MM.1S (cell line): Measurements from ENCODE around the gene APLN.

Experiments
- DNase-seq: peaks from one replicate; pipeline ENCODE4 v3.0.0-alpha.2; 2015
- H2AFZ ChIP-seq: fragments of 300-600 bp; sonication (generic); 2 replicates; pipeline ENCODE4 v1.6.0; 2016; ENCODE audit warnings: antibody characterized with exemption, low read length
- H3F3A ChIP-seq: fragments of 300-600 bp; sonication (generic); 2 replicates; pipeline ENCODE4 v1.6.1; 2016; ENCODE audit warnings: mild to moderate bottlenecking, antibody characterized with exemption, low read length, moderate library complexity, mixed read lengths; ENCODE audit not compliant: insufficient read depth
- H3K27ac ChIP-seq: fragments of 300-600 bp; sonication (generic); 2 replicates; pipeline ENCODE4 v1.5.1; 2016; ENCODE audit warnings: mild to moderate bottlenecking, low read length
- H3K27me3 ChIP-seq: fragments of 300-600 bp; sonication (generic); replicated peaks from 2 replicates; pipeline ENCODE4 v1.6.0; 2016; ENCODE audit warnings: low read length; ENCODE audit not compliant: insufficient read depth
- H3K36me3 ChIP-seq: fragments of 300-600 bp; sonication (generic); replicated peaks from 2 replicates; pipeline ENCODE4 v1.6.1; 2016; ENCODE audit warnings: mild to moderate bottlenecking, low read length, mixed read lengths; ENCODE audit not compliant: insufficient read depth
- H3K4me1 ChIP-seq: fragments of 300-600 bp; sonication (generic); 2 replicates; pipeline ENCODE4 v1.6.1; 2016; ENCODE audit warnings: low read length, mixed read lengths
- H3K4me2 ChIP-seq: fragments of 300-600 bp; sonication (generic); 2 replicates; pipeline ENCODE4 v1.6.0; 2016; ENCODE audit warnings: low read depth, low read length
- H3K4me3 ChIP-seq: fragments of 300-600 bp; sonication (generic); 2 replicates; pipeline ENCODE4 v1.5.1; 2016; ENCODE audit warnings: low read length, mixed read lengths
- H3K79me2 ChIP-seq: fragments of 300-600 bp; sonication (generic); 2 replicates; pipeline ENCODE4 v1.6.1; 2016; ENCODE audit warnings: mixed run types, low read length, mixed read lengths
- H3K9ac ChIP-seq: fragments of 300-600 bp; sonication (generic); 2 replicates; pipeline ENCODE4 v1.6.1; 2016; ENCODE audit warnings: low read length, mixed read lengths
- H3K9me2 ChIP-seq: fragments of 300-600 bp; sonication (generic); replicated peaks from 2 replicates; pipeline ENCODE4 v1.6.1; 2016; ENCODE audit warnings: mild to moderate bottlenecking, low read length, mixed read lengths; ENCODE audit not compliant: insufficient read depth
- H3K9me3 ChIP-seq: fragments of 300-600 bp; sonication (generic); replicated peaks from 2 replicates; pipeline ENCODE4 v1.6.1; 2016; ENCODE audit warnings: mild to moderate bottlenecking, low read length, mixed read lengths; ENCODE audit not compliant: insufficient read depth
- H4K20me1 ChIP-seq: fragments of 300-600 bp; sonication (generic); 2 replicates; pipeline ENCODE4 v1.6.1; 2016; ENCODE audit warnings: mild to moderate bottlenecking, low read length, moderate library complexity, mixed read lengths; ENCODE audit not compliant: insufficient read depth
- CTCF ChIP-seq: fragments of 300-600 bp; sonication (generic); IDR thresholded peaks from 2 replicates; pipeline ENCODE4 v1.5.1; 2016; ENCODE audit warnings: antibody characterized with exemption, low read length, mixed read lengths
- EZH2 ChIP-seq: fragments of 300-600 bp; sonication (generic); optimal IDR thresholded peaks from 2 replicates; pipeline ENCODE3; 2017; ENCODE audit warnings: low read depth, mild to moderate bottlenecking, antibody characterized with exemption, low read length, mixed read lengths
- EZH2phosphoT487 ChIP-seq: fragments of 300-600 bp; sonication (generic); IDR thresholded peaks from 2 replicates; pipeline ENCODE4 v1.6.1; 2018; ENCODE audit warnings: antibody characterized with exemption, low read length

APLN gene

GRCh38 chrX:129599499-129599898 lies 55.3 kb downstream of the APLN start:
- H3K9me2 ChIP-seq, result no peaks in the 10 kb centered on the region
- H2AFZ ChIP-seq, result no peak overlapping the region
- no peaks in the 10 kb centered on the region for H3K79me2 ChIP-seq
- no peak overlapping the region for H3K9ac ChIP-seq
- no peak overlapping the region for H3K4me2 ChIP-seq
- no peak for TF ChIP-seq EZH2
- TF ChIP-seq CTCF, result no peak
- no peak for TF ChIP-seq EZH2phosphoT487
- no peaks in the 10 kb centered on the region for H3K36me3 ChIP-seq
- no peaks in the 10 kb centered on the region for H3K9me3 ChIP-seq
- no peak overlapping the region for H3K27ac ChIP-seq
- H3F3A ChIP-seq, result no peaks in the 10 kb centered on the region
- H3K4me1 ChIP-seq, result peaks cover 3% of the 10 kb centered on the region; the same call in 1 of the 2 replicates
- H3K4me3 ChIP-seq, result no peak overlapping the region
- no peaks in the 10 kb centered on the region for H4K20me1 ChIP-seq
- no peaks in the 10 kb centered on the region for H3K27me3 ChIP-seq
- no peak for DNase-seq

GRCh38 chrX:129597905-129598304 lies 56.9 kb downstream of the APLN start:
- no peaks in the 10 kb centered on the region for H4K20me1 ChIP-seq
- no peaks in the 10 kb centered on the region for H3K9me2 ChIP-seq
- H3K9ac ChIP-seq, result no peak overlapping the region
- no peak overlapping the region for H3K4me2 ChIP-seq
- TF ChIP-seq EZH2phosphoT487 (no peak), CTCF (no peak)
- no peaks in the 10 kb centered on the region for H3K79me2 ChIP-seq
- no peak overlapping the region for H2AFZ ChIP-seq
- 0 out of 2 replicates have a peak, but pooled peaks cover 7% of the 10 kb centered on the region for H3K4me1 ChIP-seq
- no peaks in the 10 kb centered on the region for H3K36me3 ChIP-seq
- H3K9me3 ChIP-seq, result no peaks in the 10 kb centered on the region
- H3K4me3 ChIP-seq, result no peak overlapping the region
- H3K27me3 ChIP-seq, result no peaks in the 10 kb centered on the region
- no peaks in the 10 kb centered on the region for H3F3A ChIP-seq
- no peak overlapping the region for H3K27ac ChIP-seq
- no peak for DNase-seq

GRCh38 chrX:129596077-129596476 lies 58.7 kb downstream of the APLN start:
- Histone ChIP-seq H2AFZ (no peak overlapping the region), H3K9ac (no peak overlapping the region), H3F3A (no peaks in the 10 kb centered on the region), H3K36me3 (no peaks in the 10 kb centered on the region), H3K4me3 (no peak overlapping the region), H4K20me1 (no peaks in the 10 kb centered on the region), H3K4me2 (no peak overlapping the region), H3K27ac (no peak overlapping the region), H3K4me1 (0 out of 2 replicates have a peak, but pooled peaks cover 9% of the 10 kb centered on the region), H3K27me3 (no peaks in the 10 kb centered on the region), H3K9me3 (no peaks in the 10 kb centered on the region), H3K9me2 (no peaks in the 10 kb centered on the region), H3K79me2 (no peaks in the 10 kb centered on the region)
- no peak for DNase-seq
- no peak for TF ChIP-seq EZH2
- no peak for TF ChIP-seq CTCF
